Activated T-cell treated with anti-CD3 and anti-CD28 coated beads, Interleukin-2, amount 50 U/mL, for 24 hours (primary cell): ENCODE measurements around the gene KCNA3.

Source experiments
- DNase-seq: peaks from one replicate; pipeline ENCODE4 v3.0.0-alpha.2; 2020
- H3K27ac Mint-ChIP-seq: 2 replicates; pipeline ENCODE4 v1.8.0; 2020; ENCODE audit warnings: mild to moderate bottlenecking, mixed read lengths
- H3K27me3 Mint-ChIP-seq: 2 replicates; pipeline ENCODE4 v1.8.0; 2020; ENCODE audit warnings: mixed read lengths
- H3K36me3 Mint-ChIP-seq: 2 replicates; pipeline ENCODE4 v1.8.0; 2020; ENCODE audit warnings: low read depth, mixed read lengths
- H3K4me1 Mint-ChIP-seq: 2 replicates; pipeline ENCODE4 v1.8.0; 2020; ENCODE audit warnings: low read depth, mixed read lengths
- H3K4me3 Mint-ChIP-seq: 2 replicates; pipeline ENCODE4 v1.8.0; 2020; ENCODE audit warnings: mild to moderate bottlenecking, moderate library complexity, mixed read lengths
- H3K9me3 Mint-ChIP-seq: 2 replicates; pipeline ENCODE4 v1.8.0; 2020; ENCODE audit warnings: mixed read lengths

KCNA3 gene

GRCh38 chr1:110690709-110691365 is 16.1 kb upstream of the KCNA3 start:
- Mint-ChIP-seq H3K9me3 (no peaks in the 10 kb centered on the region), H3K4me3 (no peak overlapping the region), H3K27me3 (no peaks in the 10 kb centered on the region), H3K36me3 (no peaks in the 10 kb centered on the region), H3K4me1 (peaks cover 6% of the 10 kb centered on the region), H3K27ac (no peak overlapping the region)
- no peak for DNase-seq

- DNase-seq = no peak
- Mint-ChIP-seq H3K36me3 (no peaks in the 10 kb centered on the region), H3K4me1 (peaks cover 8% of the 10 kb centered on the region), H3K27ac (no peak overlapping the region), H3K27me3 (no peaks in the 10 kb centered on the region), H3K9me3 (no peaks in the 10 kb centered on the region), H3K4me3 (no peak overlapping the region)
Observed at GRCh38 chr1:110689868-110690267, 15.1 kb upstream of the KCNA3 start.

GRCh38 chr1:110688514-110688913 is 13.8 kb upstream of the KCNA3 start:
- peaks cover 18% of the 10 kb centered on the region for H3K4me1 Mint-ChIP-seq
- no peaks in the 10 kb centered on the region for H3K36me3 Mint-ChIP-seq
- H3K9me3 Mint-ChIP-seq = no peaks in the 10 kb centered on the region
- no peak overlapping the region for H3K27ac Mint-ChIP-seq
- H3K27me3 Mint-ChIP-seq = no peaks in the 10 kb centered on the region
- DNase-seq = no peak
- no peak overlapping the region for H3K4me3 Mint-ChIP-seq

- H3K4me1 Mint-ChIP-seq = peaks cover 18% of the 10 kb centered on the region
- DNase-seq = no peak
- no peaks in the 10 kb centered on the region for H3K27me3 Mint-ChIP-seq
- H3K9me3 Mint-ChIP-seq = no peaks in the 10 kb centered on the region
- no peak overlapping the region for H3K27ac Mint-ChIP-seq
- no peaks in the 10 kb centered on the region for H3K36me3 Mint-ChIP-seq
- no peak overlapping the region for H3K4me3 Mint-ChIP-seq
Observed at GRCh38 chr1:110687250-110687649, 12.5 kb upstream of the KCNA3 start.

- Mint-ChIP-seq H3K4me1 (peaks cover 18% of the 10 kb centered on the region), H3K36me3 (no peaks in the 10 kb centered on the region), H3K27me3 (no peaks in the 10 kb centered on the region), H3K27ac (no peak overlapping the region), H3K4me3 (no peak overlapping the region), H3K9me3 (no peaks in the 10 kb centered on the region)
- no peak for DNase-seq
Observed at GRCh38 chr1:110686188-110686587, 11.4 kb upstream of the KCNA3 start.

- no peaks in the 10 kb centered on the region for H3K36me3 Mint-ChIP-seq
- H3K27ac Mint-ChIP-seq = peak overlapping the region; percentile 23
- H3K4me1 Mint-ChIP-seq = peaks cover 18% of the 10 kb centered on the region
- DNase-seq = no peak
- H3K4me3 Mint-ChIP-seq = no peak overlapping the region
- no peaks in the 10 kb centered on the region for H3K27me3 Mint-ChIP-seq
- H3K9me3 Mint-ChIP-seq = no peaks in the 10 kb centered on the region
Observed at GRCh38 chr1:110684491-110684890, 9.8 kb upstream of the KCNA3 start.

GRCh38 chr1:110682898-110683297 is 8.2 kb upstream of the KCNA3 start:
- Mint-ChIP-seq H3K36me3 (no peaks in the 10 kb centered on the region), H3K4me1 (peaks cover 19% of the 10 kb centered on the region), H3K4me3 (no peak overlapping the region), H3K9me3 (no peaks in the 10 kb centered on the region), H3K27ac (no peak overlapping the region), H3K27me3 (no peaks in the 10 kb centered on the region)
- DNase-seq = no peak

GRCh38 chr1:110680036-110680735 is 5.4 kb upstream of the KCNA3 start:
- Mint-ChIP-seq H3K4me3 (no peak overlapping the region), H3K4me1 (peaks cover 28% of the 10 kb centered on the region)

GRCh38 chr1:110677526-110677925 is 2.8 kb upstream of the KCNA3 start:
- H3K36me3 Mint-ChIP-seq = peaks cover 18% of the 10 kb centered on the region
- peaks cover 24% of the 10 kb centered on the region for H3K4me1 Mint-ChIP-seq
- no peaks in the 10 kb centered on the region for H3K27me3 Mint-ChIP-seq
- H3K27ac Mint-ChIP-seq = no peak overlapping the region
- no peaks in the 10 kb centered on the region for H3K9me3 Mint-ChIP-seq
- no peak overlapping the region for H3K4me3 Mint-ChIP-seq
- DNase-seq = no peak

More at GRCh38 chr1:110680036-110680735, 5.4 kb upstream of the KCNA3 start:
- DNase-seq = no peak
- no peaks in the 10 kb centered on the region for H3K27me3 Mint-ChIP-seq
- no peak overlapping the region for H3K27ac Mint-ChIP-seq
- H3K9me3 Mint-ChIP-seq = no peaks in the 10 kb centered on the region
- H3K36me3 Mint-ChIP-seq = no peaks in the 10 kb centered on the region

GRCh38 chr1:110676970-110677369 is 2.2 kb upstream of the KCNA3 start:
- no peaks in the 10 kb centered on the region for H3K9me3 Mint-ChIP-seq
- DNase-seq = no peak
- H3K4me3 Mint-ChIP-seq = no peak overlapping the region
- H3K27me3 Mint-ChIP-seq = no peaks in the 10 kb centered on the region
- peaks cover 23% of the 10 kb centered on the region for H3K36me3 Mint-ChIP-seq
- H3K4me1 Mint-ChIP-seq = peaks cover 29% of the 10 kb centered on the region
- no peak overlapping the region for H3K27ac Mint-ChIP-seq

GRCh38 chr1:110675060-110675791 is 486 bp upstream of the KCNA3 start:
- Mint-ChIP-seq H3K36me3 (peaks cover 40% of the 10 kb centered on the region), H3K27me3 (no peaks in the 10 kb centered on the region), H3K4me3 (peak overlapping the region; percentile 97), H3K27ac (peak overlapping the region; percentile 74), H3K4me1 (peaks cover 44% of the 10 kb centered on the region), H3K9me3 (no peaks in the 10 kb centered on the region)
- DNase-seq = peak; percentile 40

- Mint-ChIP-seq H3K27me3 (no peaks in the 10 kb centered on the region), H3K36me3 (peaks cover 47% of the 10 kb centered on the region), H3K4me3 (peak overlapping the region; percentile 97), H3K9me3 (no peaks in the 10 kb centered on the region), H3K4me1 (peaks cover 51% of the 10 kb centered on the region), H3K27ac (peak overlapping the region; percentile 99)
- no peak for DNase-seq
Observed at GRCh38 chr1:110673805-110674336, 869 bp downstream of the KCNA3 start.

- H3K27me3 Mint-ChIP-seq = no peaks in the 10 kb centered on the region
- no peaks in the 10 kb centered on the region for H3K9me3 Mint-ChIP-seq
- peaks cover 52% of the 10 kb centered on the region for H3K36me3 Mint-ChIP-seq
- H3K4me3 Mint-ChIP-seq = peak overlapping the region; percentile 97
- peaks cover 56% of the 10 kb centered on the region for H3K4me1 Mint-ChIP-seq
- peak overlapping the region; percentile 99 for H3K27ac Mint-ChIP-seq
- DNase-seq = peak; percentile 55
Observed at GRCh38 chr1:110673197-110673701, 1.5 kb downstream of the KCNA3 start.

- Mint-ChIP-seq H3K27ac (peak overlapping the region; percentile 99), H3K4me3 (peak overlapping the region; percentile 97), H3K27me3 (no peaks in the 10 kb centered on the region), H3K4me1 (peaks cover 54% of the 10 kb centered on the region), H3K36me3 (peaks cover 52% of the 10 kb centered on the region), H3K9me3 (no peaks in the 10 kb centered on the region)
- DNase-seq = no peak
Observed at GRCh38 chr1:110672753-110673108, 2.0 kb downstream of the KCNA3 start.
